ENCODE measurements around the gene RPS18. TPM values are rescaled to one million over a fixed set of nuclear protein-coding genes. Genes with fewer than 3 reads are reported as not detected.

Gene RPS18
- total and polyA plus RNA-seq, 9 of the 15 experiments (the other 6 are each of a cell fraction or from before 2014, with no cell fraction given), result 5,023 to 17,516 (median 8,131) TPM

DNA sequence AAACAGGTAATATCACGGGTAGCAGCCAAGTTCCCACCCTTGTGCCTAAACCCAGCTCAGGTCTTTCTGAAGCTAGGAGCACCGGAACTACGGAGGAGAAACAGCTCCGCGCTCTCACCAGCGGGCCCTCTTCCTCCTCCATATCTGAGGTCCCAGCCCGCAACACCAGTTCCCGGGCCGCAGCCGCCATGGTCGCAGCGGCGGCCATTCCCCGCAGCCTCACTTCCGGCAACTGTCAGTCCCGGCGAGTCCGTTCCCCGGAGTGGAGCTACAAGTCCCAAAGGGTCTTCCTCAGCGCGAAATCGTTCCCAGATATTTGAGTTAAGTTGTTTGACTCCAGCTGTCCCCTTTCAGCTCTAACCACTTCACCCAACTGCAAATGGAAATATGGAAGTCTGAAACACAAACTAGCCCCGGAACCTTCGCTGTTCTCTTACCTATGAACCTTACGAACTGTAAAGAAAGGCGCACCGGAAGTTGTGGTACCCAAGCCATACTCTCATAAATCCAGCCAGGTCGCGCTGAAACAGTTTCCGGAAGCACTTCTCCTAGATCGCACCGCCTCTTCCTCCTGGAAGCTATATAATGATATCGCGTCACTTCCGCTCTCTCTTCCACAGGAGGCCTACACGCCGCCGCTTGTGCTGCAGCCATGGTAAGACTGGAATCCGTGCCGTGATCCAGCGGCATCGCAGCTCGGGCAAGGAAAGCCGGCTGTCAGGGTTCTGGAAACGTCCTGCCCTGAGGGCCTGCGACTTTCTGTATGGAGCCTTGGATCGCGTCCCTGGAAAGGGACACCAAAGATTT, at the start of gene RPS18, which contains the start of gene VPS52 (continued):
- TF ChIP-seq, protein P1, sequence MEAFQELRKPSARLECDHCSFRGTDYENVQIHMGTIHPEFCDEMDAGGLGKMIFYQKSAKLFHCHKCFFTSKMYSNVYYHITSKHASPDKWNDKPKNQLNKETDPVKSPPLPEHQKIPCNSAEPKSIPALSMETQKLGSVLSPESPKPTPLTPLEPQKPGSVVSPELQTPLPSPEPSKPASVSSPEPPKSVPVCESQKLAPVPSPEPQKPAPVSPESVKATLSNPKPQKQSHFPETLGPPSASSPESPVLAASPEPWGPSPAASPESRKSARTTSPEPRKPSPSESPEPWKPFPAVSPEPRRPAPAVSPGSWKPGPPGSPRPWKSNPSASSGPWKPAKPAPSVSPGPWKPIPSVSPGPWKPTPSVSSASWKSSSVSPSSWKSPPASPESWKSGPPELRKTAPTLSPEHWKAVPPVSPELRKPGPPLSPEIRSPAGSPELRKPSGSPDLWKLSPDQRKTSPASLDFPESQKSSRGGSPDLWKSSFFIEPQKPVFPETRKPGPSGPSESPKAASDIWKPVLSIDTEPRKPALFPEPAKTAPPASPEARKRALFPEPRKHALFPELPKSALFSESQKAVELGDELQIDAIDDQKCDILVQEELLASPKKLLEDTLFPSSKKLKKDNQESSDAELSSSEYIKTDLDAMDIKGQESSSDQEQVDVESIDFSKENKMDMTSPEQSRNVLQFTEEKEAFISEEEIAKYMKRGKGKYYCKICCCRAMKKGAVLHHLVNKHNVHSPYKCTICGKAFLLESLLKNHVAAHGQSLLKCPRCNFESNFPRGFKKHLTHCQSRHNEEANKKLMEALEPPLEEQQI (IDR thresholded peaks at IDR 0.05), result peak; percentile 13; the same call in 1 of the 2 replicates
- TF ChIP-seq MAFK (IDR thresholded peaks at IDR 0.05; ENCODE audit: low read length) (peak; percentile 39), BCL6 (CRISPR knock-in tag; IDR thresholded peaks at IDR 0.05) (peak; percentile 59; the same call in 1 of the 2 replicates), ZNF551 (CRISPR knock-in tag; IDR thresholded peaks at IDR 0.05) (no peak), SNRNP70 (optimal IDR thresholded peaks at IDR 0.05; ENCODE audit: low read depth, low read length) (no peak), MCM5 (IDR thresholded peaks at IDR 0.05; ENCODE audit: low read depth) (no peak), MYBL2 (IDR thresholded peaks at IDR 0.05; ENCODE audit: low read depth) (no peak; the same call in 1 of the 2 replicates), MYBL2 (CRISPR knock-in tag; IDR thresholded peaks at IDR 0.05; ENCODE audit: borderline replicate concordance) (no peak), KLF6 (CRISPR knock-in tag; IDR thresholded peaks at IDR 0.05; ENCODE audit: borderline replicate concordance) (peak; percentile 35), ZC3H4 (CRISPR knock-in tag; IDR thresholded peaks at IDR 0.05; ENCODE audit: borderline replicate concordance) (no peak), ADNP (tag; IDR thresholded peaks at IDR 0.05) (no peak), ZNF239 (CRISPR knock-in tag; IDR thresholded peaks at IDR 0.05) (no peak; the same call in 1 of the 2 replicates), HNRNPK (IDR thresholded peaks at IDR 0.05; ENCODE audit: low read depth, low read length, poor library complexity, severe bottlenecking) (no peak), MYC (IDR thresholded peaks at IDR 0.05; ENCODE audit: low read depth, low read length) (peak; percentile 100), MYC (CRISPR knock-in tag; IDR thresholded peaks at IDR 0.05; ENCODE audit: borderline replicate concordance, low read depth) (peak; percentile 96; the same call in 1 of the 2 replicates), XRCC4 (IDR thresholded peaks at IDR 0.05; ENCODE audit: extremely low read depth, insufficient read depth, insufficient read length) (no peak), RHOXF2B (CRISPR knock-in tag; conservative IDR thresholded peaks at IDR 0.05) (no peak)
- TF ChIP-seq, protein P2, sequence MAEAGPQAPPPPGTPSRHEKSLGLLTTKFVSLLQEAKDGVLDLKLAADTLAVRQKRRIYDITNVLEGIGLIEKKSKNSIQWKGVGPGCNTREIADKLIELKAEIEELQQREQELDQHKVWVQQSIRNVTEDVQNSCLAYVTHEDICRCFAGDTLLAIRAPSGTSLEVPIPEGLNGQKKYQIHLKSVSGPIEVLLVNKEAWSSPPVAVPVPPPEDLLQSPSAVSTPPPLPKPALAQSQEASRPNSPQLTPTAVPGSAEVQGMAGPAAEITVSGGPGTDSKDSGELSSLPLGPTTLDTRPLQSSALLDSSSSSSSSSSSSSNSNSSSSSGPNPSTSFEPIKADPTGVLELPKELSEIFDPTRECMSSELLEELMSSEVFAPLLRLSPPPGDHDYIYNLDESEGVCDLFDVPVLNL (CRISPR knock-in tag; IDR thresholded peaks at IDR 0.05; ENCODE audit: low read depth), result no peak
- TF ChIP-seq, protein P3, sequence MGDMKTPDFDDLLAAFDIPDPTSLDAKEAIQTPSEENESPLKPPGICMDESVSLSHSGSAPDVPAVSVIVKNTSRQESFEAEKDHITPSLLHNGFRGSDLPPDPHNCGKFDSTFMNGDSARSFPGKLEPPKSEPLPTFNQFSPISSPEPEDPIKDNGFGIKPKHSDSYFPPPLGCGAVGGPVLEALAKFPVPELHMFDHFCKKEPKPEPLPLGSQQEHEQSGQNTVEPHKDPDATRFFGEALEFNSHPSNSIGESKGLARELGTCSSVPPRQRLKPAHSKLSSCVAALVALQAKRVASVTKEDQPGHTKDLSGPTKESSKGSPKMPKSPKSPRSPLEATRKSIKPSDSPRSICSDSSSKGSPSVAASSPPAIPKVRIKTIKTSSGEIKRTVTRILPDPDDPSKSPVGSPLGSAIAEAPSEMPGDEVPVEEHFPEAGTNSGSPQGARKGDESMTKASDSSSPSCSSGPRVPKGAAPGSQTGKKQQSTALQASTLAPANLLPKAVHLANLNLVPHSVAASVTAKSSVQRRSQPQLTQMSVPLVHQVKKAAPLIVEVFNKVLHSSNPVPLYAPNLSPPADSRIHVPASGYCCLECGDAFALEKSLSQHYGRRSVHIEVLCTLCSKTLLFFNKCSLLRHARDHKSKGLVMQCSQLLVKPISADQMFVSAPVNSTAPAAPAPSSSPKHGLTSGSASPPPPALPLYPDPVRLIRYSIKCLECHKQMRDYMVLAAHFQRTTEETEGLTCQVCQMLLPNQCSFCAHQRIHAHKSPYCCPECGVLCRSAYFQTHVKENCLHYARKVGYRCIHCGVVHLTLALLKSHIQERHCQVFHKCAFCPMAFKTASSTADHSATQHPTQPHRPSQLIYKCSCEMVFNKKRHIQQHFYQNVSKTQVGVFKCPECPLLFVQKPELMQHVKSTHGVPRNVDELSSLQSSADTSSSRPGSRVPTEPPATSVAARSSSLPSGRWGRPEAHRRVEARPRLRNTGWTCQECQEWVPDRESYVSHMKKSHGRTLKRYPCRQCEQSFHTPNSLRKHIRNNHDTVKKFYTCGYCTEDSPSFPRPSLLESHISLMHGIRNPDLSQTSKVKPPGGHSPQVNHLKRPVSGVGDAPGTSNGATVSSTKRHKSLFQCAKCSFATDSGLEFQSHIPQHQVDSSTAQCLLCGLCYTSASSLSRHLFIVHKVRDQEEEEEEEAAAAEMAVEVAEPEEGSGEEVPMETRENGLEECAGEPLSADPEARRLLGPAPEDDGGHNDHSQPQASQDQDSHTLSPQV (IDR thresholded peaks at IDR 0.05), result no peak
- TF ChIP-seq, protein P4, sequence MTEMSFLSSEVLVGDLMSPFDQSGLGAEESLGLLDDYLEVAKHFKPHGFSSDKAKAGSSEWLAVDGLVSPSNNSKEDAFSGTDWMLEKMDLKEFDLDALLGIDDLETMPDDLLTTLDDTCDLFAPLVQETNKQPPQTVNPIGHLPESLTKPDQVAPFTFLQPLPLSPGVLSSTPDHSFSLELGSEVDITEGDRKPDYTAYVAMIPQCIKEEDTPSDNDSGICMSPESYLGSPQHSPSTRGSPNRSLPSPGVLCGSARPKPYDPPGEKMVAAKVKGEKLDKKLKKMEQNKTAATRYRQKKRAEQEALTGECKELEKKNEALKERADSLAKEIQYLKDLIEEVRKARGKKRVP (CRISPR knock-in tag; IDR thresholded peaks at IDR 0.05), result peak; percentile 56; the same call in 1 of the 2 replicates

Measured in K562 (cell line).